Cardiac fibroblast (primary cell): Measurements from ENCODE around the gene ZC3HAV1.

ENCODE experiments used
- DNase-seq, 2 donors: peaks; one replicate each; pipeline versions ENCODE4 v3.0.0 to v3.0.0-alpha.2; 2010; ENCODE audit warnings: low read depth in 2 of 2
- H3K4me3 ChIP-seq, 2 donors: replicated peaks in 1 of 2; 1 replicate in 1 of 2; 2 replicates in 1 of 2; pipeline ENCODE4 v1.5.1; 2011; ENCODE audit warnings: low read depth in 2 of 2, low read length in 2 of 2, mild to moderate bottlenecking in 2 of 2, moderate library complexity in 1 of 2
- TF ChIP-seq, protein P1 (sequence below): IDR thresholded peaks from one replicate; pipeline ENCODE4 v1.5.1; 2011; ENCODE audit warnings: low read depth, mild to moderate bottlenecking, low read length, inconsistent platforms

Gene ZC3HAV1

DNA sequence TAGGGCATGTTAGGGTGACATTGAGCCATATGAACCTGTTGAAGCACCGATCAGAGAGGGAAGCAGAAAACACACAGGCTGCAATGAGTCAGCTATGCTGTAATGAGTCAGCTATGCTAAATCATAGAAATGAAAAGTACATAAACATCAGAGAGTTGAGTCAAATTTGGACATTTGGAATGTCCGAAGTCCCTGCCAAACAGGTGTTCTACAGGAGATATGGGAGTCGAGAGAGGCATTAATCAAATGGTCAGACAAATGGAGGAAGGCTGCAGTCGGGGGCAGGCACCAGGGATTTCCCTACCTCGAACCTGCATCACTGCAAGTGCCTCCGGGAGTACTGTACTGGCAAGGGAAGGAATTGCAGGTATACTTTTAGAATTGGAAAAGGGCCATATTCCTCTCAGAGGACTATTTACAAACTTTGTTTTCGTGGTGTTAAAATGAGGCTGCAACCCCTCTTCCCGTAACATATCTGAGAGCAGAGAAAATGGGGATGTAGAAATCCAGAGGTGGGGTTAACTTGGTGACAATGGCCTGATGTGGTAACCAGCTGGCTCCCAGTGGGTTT lies 8.8 kb upstream of the ZC3HAV1 start:
- peak; percentile 32 to 85 for DNase-seq
- TF ChIP-seq, protein P1, sequence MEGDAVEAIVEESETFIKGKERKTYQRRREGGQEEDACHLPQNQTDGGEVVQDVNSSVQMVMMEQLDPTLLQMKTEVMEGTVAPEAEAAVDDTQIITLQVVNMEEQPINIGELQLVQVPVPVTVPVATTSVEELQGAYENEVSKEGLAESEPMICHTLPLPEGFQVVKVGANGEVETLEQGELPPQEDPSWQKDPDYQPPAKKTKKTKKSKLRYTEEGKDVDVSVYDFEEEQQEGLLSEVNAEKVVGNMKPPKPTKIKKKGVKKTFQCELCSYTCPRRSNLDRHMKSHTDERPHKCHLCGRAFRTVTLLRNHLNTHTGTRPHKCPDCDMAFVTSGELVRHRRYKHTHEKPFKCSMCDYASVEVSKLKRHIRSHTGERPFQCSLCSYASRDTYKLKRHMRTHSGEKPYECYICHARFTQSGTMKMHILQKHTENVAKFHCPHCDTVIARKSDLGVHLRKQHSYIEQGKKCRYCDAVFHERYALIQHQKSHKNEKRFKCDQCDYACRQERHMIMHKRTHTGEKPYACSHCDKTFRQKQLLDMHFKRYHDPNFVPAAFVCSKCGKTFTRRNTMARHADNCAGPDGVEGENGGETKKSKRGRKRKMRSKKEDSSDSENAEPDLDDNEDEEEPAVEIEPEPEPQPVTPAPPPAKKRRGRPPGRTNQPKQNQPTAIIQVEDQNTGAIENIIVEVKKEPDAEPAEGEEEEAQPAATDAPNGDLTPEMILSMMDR, result peak; percentile 21
- no peak overlapping the region for H3K4me3 ChIP-seq

DNA sequence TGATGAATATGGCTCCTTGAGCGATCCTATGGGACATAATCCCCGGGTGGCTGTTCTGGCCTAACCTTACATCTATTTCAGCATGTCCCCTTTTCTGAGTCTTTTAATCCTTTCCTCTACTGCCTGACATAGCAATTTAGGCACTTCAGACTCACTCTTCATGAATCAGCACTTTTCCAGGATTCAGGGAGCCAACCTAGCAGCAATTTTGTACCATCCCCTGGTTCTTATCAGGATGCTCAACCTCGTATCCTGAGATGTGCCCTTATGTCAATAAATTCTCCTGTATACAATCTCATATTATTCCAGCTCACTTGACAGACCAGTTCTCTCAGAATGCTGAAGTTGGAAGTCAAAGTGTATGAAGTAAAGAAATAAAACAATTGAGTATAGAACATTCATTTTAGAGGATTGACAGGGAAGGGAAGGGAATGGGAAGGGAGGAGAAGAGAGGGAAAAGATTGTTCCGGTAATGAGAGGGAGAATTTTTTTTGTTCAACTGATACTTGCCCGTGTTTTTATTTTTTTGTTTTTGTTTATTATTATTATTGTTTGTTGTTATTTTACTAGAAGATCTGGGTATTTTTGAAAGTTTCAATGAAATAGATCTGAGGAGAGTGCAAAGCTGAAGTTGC lies 8.2 kb upstream of the ZC3HAV1 start:
- H3K4me3 ChIP-seq, result no peak overlapping the region
- TF ChIP-seq, protein P1, result no peak
- DNase-seq, result no peak

DNA sequence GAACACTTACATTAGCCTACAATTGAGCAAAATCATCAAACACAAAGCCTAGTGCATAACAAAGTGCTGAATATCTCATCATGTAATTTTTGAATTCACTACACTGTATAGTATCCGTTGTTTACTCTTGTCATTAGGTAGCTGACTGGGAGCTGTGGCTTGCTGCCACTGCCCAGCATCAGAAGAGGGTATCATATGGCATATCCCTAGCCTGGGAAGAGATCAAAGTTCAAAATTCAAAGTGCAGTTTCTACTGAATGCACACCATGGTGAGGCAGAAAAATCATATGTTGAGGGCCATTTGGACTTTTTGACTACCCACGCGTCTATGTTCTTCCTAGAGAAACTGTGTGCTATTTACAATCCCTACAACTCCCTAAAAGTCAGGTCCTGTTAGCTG lies 7.5 kb upstream of the ZC3HAV1 start:
- DNase-seq, result no peak
- TF ChIP-seq, protein P1, result no peak
- no peak overlapping the region for H3K4me3 ChIP-seq

DNA sequence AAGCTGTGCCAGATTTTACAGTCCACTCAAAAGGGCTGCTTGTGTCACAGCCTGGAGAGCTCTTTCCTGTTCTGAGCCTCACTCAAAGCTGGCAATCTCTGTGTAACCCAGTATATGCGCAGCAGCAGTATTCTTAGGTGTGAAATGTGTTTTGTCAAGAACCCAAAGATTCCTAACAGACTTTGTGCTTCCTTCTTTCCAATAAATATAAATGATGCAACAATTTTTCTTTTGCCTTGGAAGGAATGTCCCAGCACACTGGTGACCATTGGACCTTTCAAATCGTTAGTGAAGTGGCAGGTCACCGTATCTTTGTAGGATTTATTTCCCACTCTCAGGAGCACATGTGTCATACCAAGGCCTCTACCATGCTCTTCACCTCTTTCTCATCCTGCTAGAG lies 5.6 kb upstream of the ZC3HAV1 start:
- TF ChIP-seq, protein P1, result no peak
- DNase-seq, result no peak
- H3K4me3 ChIP-seq, result no peak overlapping the region

DNA sequence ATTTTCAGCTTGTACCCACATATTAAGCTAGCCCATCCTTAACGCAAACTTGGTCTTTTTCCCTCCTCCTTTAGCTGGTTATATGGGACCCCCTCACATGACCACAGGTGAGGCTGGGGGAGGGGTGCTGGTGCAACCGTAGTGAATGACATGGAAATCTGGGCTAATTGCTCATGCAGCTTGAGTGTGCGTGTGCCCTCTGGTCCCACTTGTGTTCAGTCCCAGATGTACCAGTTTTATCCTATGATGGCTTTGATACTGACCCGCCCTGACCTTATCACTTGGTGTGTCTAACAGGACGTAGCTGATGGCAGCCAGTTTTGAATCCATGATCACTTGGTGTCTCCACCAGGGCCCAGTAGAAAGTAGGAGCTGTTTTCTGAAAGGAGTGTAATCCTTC lies 5.1 kb upstream of the ZC3HAV1 start:
- no peak for DNase-seq
- TF ChIP-seq, protein P1, result no peak
- no peak overlapping the region for H3K4me3 ChIP-seq

DNA sequence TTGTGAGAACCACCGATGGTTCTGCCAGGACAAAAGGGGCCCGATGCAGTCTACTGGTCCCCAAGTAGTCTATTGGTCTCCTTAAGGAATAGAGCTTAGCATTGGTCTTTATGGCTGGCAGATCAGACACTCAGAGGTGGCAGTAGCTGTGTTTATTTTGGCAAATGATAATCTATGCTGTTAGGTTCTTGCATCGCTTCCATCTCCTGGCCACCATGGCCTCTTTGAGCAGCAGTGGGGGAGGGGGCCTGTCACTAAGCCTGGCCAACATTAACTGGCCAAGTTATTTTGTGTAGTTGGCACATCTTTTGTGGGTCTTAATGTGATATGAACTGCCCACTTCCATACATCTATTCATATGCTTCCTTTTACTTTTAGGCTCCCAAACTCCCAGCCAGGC lies 4.5 kb upstream of the ZC3HAV1 start:
- H3K4me3 ChIP-seq, result no peak overlapping the region
- TF ChIP-seq, protein P1, result no peak

More for the DNA sequence above, 4.5 kb upstream of the ZC3HAV1 start:
- no peak for DNase-seq
